HG02798 (cell line): ENCODE results near the gene EIF5A.
A peak's percentile ranks its signal among the peaks of the same experiment; 100 is the strongest.
"Not testable (repeated sequence)": the region's sequence is repeated elsewhere in the genome, so short reads cannot be mapped to it uniquely, and the experiment has no call there.

Experiments used
- ATAC-seq: cut with Tn5 transposase; IDR thresholded peaks from one replicate; pipeline ENCODE4 v1.9.1; 2021; ENCODE audit warnings: mild to moderate bottlenecking; ENCODE audit not compliant: unreplicated experiment, poor library complexity

Gene EIF5A

DNA sequence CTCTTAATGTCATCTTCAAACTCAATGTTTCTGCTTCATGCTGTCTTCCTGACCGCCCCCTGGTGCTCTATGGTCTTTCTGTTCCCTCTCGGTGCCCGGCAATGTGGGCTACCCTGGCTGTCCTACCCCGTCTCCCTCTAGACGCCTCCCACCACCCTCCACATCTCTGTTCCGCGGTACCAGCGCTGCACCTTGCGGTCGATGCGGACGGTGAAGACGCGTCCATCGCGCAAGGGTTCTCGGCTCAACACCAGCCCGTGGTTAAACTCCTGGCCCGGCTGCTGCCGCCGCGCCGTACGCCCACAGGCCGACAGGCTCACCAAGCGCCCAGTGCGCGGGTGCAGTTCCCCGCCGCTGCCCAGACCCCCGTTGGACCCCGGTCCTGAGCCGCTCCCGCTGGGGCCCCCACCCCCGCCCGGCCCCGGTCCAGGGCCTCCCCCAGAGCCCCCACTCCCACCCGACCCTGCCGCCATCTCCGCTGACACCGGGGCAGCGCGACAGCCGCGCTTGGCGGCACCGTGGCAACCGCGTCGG lies 21.5 kb downstream of the EIF5A start, which contains the start of gene NEURL4:
NEURL4 (minus strand) TSS at position 496 of the 534 bp plus-strand sequence; CDS start at position 473, 23 bp downstream.
- ATAC-seq, result peak; percentile 2

DNA sequence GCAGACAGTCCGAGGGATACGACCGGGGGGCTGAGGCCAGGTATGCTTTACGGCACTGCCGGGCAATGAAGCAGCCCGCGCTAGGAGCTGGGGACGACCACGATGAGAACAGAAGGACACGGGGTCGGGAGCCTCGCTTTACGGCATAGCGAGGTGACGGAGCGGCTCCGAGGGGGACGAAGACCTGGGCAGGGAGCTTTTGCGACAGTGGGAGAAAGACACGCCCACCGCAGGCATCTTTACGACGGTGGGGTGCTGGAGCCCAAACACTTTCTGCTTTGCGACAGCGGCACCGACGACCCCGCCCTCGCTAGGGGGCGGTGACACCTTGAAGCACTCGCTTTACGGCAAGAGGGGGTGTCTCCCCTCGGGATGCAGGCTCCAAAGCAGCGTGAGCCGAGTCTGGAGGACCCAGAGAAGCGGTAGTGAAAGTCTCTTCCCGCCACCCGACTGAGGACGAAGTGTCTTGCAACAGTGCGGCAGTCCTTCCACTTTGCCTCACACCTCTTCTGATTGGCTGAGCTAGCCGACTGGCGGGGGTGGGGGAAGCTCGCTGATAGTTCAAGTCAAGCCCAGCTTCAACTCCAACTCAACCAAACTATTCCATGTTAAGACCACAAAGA lies 22.1 kb downstream of the EIF5A start:
- ATAC-seq, result peak; percentile 73

DNA sequence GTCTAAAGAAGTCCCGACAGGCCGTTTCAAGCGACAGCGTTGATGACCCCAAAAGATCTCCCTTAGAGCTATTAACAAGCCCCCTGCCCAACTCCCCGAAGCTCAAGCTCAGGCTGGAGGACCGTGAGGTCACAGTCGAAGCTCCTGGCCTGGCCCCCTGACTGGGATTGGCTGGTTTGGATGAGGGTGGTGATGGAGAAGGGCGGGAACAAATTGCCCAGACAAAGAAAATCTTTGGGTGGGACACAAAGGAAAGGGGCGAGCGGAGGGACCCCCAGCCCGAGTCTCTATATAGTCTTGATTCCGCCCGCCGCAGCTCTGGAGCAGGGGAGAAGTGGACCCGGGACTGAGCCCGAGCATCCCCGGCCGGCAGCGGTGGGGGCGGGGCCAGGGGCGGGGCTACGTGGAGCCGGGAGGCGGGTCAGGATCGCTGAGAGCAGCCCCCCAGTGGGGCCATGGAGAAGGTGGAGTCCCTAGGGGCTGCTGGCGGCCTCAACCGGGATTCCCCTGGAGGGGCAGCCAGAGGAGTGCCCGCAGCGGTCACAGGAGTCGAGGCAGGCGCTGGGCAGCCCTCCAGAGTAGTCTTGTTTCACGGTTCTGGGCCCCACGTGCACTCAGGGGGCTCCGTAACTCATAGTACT lies 22.7 kb downstream of the EIF5A start:
- peak; percentile 41 for ATAC-seq

- ATAC-seq, result no peak
Observed at GRCh38 chr17:7330638-7331015, 23.2 kb downstream of the EIF5A start.

DNA sequence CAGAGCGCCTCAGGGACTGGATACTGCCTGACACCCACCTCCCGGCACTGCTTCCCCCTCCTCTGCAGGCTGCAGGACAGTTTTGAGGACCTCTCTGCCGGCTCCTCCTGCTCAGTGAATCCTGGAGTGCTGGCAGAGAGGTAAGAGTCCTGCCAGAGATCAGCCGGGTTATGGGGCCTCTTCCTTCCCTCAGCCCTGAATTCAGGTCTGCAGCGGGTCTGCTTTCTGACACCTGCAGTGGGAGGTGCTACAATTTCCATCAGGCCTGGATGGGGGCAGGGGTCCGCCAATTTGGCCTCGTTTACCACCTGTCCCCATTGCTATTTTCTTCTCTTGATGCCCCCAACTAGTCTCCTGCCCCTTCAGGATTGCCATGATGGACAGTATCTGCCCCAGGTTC lies 24.7 kb downstream of the EIF5A start:
- no peak for ATAC-seq

GRCh38 chr17:7332600-7333069 lies 25.2 kb downstream of the EIF5A start:
- not testable (repeated sequence) for ATAC-seq

DNA sequence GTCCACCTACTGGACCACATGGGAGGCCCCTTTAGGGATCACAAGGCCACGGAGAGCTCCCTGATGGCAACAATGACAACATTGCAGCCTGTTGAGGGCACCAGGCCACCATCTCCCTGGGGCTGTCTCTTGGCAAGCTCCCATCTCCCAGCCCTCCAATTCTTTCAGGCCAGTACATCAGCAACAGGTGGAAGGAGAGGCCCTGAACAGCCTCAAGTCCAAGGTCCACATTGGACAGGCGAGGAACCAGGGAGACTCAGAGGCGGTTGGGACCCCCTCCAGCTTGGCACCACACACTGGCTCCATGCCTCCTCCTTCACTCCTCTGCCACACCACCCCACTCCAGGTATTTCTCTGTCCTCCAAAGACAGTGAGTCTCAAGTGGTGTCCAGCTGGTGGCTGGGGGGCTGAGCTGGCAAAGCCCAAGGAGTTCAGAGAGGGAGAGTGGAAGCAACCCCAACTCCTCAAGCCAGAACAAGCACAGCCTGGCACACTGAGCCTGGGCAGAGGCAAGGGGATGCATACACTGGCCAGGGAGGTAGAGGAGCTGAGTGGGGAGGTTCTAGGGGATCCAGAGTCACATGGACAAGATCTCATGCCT lies 27.6 kb downstream of the EIF5A start:
- no peak for ATAC-seq

DNA sequence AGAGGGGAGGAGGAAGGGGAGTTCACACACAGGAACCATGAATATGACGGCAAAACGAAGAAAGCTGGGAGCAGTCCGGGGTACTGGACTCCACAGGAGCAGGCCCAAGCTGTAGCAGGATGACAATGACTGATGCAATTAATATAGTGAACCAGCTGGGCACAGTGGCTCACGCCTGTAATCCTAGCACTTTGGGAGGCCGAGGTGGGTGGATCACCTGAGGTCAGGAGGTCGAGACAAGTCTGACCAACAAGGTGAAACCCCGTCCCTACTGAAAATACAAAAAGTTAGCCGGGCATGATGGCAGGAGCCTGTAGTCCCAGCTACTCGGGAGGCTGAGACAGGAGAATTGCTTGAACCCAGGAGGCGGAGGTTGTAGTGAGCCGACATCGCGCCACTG lies 28.3 kb downstream of the EIF5A start:
- ATAC-seq, result not testable (repeated sequence)

GRCh38 chr17:7336240-7337175 lies 29.1 kb downstream of the EIF5A start, which contains the start of gene ACAP1:
Gene ACAP1 (plus strand): TSS chr17:7336529. CDS start chr17:7336735, 206 bp downstream.
- peak; percentile 68 for ATAC-seq

GRCh38 chr17:7337600-7337999 lies 30.2 kb downstream of the EIF5A start:
- not testable (repeated sequence) for ATAC-seq

GRCh38 chr17:7340179-7340578 lies 32.8 kb downstream of the EIF5A start:
- no peak for ATAC-seq

- no peak for ATAC-seq
Observed at GRCh38 chr17:7341842-7342241, 34.4 kb downstream of the EIF5A start.

DNA sequence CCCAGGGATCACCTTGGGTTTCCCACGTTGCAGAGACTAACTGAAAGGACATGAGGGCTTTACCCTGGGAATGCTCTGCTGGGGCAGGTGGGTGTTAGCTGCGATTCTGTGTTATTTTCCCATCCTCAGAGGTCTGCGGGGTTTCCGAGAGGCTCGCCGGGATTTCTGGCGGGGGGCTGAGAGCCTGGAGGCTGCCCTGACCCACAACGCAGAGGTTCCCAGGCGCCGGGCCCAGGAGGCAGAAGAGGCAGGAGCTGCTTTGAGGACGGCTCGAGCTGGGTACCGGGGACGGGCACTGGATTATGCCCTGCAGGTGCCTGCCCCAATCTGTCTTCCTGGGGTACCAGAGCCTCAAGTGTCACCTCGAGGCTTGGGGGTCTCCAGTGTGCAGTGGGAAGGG lies 35.8 kb downstream of the EIF5A start:
- ATAC-seq, result no peak

- no peak for ATAC-seq
Observed at GRCh38 chr17:7346761-7347614, 39.6 kb downstream of the EIF5A start.

DNA sequence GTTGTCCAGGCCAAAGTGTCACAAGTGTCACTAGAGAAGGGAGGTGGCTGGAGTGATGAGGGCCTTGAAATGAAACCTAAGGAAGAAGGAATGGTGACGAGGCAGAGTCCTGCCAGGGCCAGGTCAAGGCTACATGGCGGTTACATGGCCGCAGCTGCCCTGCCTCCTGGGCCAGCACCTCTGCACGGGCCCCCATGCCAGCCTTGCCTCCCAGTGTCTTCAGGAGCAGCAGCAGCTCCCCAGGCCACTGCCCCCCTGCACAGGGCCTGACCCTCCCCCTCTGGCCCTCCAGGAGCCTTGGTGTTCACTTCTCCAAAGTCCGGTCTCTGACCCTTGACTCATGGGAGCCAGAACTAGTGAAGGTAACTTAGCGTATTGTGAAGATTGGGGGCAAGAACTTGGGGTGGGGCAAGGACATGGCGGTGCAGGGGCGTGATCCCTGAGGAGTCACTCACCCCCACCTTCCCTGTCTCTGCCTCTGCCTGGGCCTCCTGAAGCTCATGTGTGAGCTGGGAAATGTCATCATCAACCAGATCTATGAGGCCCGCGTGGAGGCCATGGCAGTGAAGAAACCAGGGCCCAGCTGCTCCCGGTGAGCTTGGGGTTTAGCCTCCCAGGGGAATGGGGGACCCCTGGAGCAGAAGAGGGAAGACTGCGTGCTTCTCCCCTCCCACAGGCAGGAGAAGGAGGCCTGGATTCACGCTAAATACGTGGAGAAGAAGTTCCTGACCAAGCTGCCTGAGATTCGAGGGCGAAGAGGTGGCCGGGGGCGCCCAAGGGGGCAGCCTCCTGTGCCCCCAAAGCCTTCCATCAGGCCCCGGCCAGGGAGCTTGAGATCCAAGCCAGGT lies 40.4 kb downstream of the EIF5A start:
- ATAC-seq, result no peak

DNA sequence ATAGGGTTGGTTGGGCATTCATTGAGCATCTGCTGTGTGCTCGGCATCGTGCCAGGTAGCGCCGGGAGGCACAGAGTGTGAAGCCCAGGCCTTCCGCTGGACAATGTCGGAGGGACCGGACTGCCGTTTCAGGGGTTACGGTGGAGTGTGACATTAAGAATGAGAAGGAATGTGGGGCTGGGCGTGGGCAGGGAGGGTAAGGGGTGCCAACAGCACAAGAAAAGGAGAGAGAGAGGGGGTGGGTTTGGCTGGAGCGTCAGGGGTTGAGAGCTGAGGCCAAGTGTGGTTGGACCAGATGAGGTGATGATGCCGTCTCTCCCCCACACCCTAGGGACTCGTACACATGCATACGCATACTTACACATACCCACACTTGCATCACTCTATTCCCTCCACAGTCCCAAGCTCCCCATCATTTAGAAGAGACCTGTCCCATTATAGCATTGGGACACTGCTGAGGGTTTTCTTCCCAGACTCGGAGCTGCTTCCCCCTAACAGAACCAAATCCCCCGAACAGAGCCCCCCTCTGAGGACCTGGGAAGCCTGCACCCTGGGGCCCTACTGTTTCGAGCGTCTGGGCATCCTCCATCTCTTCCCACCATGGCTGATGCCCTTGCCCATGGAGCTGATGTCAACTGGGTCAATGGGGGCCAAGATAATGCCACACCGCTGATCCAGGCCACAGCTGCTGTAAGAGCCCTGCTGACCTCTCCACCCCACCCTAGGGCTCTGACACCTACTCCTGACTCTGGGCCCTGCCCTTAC lies 41.2 kb downstream of the EIF5A start:
- no peak for ATAC-seq

DNA sequence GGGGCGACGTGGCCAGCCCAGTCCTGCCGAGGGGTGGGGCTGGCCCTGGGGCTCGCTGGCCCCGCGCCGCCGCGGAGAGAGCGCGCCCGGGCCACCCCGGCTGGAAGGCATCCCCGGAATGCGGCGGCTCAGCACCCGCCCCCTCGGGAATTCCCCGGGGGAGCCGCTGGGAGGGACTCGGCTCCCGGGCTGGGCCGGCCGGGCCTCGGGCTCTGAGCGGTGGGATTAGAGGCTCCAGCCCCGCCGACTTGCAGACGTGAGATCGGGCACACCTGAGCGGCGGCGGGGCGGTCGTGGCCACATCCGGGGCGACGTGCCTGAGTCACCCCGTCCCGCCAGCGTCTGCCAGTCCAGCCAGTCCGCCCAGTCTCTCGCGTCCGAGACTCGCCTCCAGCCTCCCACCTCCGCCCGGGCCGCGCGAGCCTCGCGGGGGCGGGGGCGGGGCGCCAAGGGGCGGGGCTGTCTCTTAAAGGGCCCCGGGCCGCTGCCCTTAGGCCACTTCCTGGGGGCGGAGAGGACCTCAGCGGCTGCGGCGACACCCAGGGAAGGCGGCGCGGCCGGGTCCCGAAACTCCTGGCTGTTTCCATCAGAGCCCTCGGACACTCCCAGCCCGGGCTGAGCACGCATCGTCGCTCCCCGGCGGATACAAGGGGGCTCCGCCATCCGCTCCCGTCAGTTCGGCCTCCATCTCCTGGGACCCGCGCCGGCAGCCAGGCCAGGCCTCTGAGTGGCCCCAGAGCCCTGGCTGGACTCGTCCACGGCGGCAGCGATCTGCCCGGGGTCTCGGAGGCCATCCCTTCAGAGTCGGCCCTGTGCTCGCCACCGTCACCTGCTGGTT lies 44.5 kb downstream of the EIF5A start, which contains the start of gene KCTD11:
KCTD11 (plus strand) TSS at position 498 of the 838 bp plus-strand sequence.
- ATAC-seq, result peak; percentile 70
